GM23248 (cell line): ENCODE measurements around the gene CTDP1. TPM values are rescaled to one million over a fixed set of nuclear protein-coding genes. Genes with fewer than 3 reads are reported as not detected.

Experiments used
- DNase-seq: peaks from one replicate; pipeline ENCODE4 v3.0.0-alpha.2; 2015
- H2AFZ ChIP-seq: fragments of 200-600 bp; sonication (generic); 2 replicates; pipeline ENCODE4 v1.6.1; 2016; ENCODE audit warnings: antibody characterized with exemption
- H3F3A ChIP-seq: fragments of 200-600 bp; sonication (generic); 2 replicates; pipeline ENCODE4 v1.6.1; 2016; ENCODE audit warnings: mild to moderate bottlenecking, antibody characterized with exemption, mixed run types; ENCODE audit not compliant: insufficient read depth
- H3K27ac ChIP-seq: fragments of 200-600 bp; sonication (generic); 2 replicates; pipeline ENCODE4 v1.5.1; 2016; ENCODE audit warnings: mild to moderate bottlenecking
- H3K27me3 ChIP-seq: fragments of 200-600 bp; sonication (generic); replicated peaks from 2 replicates; pipeline ENCODE4 v1.6.1; 2016; ENCODE audit warnings: mild to moderate bottlenecking; ENCODE audit not compliant: insufficient read depth
- H3K36me3 ChIP-seq: fragments of 200-600 bp; sonication (generic); 2 replicates; pipeline ENCODE4 v1.6.1; 2016; ENCODE audit warnings: low read depth, mild to moderate bottlenecking
- H3K4me1 ChIP-seq: fragments of 200-600 bp; sonication (generic); 2 replicates; pipeline ENCODE4 v1.6.1; 2016; ENCODE audit warnings: mild to moderate bottlenecking; ENCODE audit not compliant: insufficient read depth
- H3K4me2 ChIP-seq: fragments of 200-600 bp; sonication (generic); one replicate; pipeline ENCODE4 v1.6.1; 2016; ENCODE audit warnings: mild to moderate bottlenecking; ENCODE audit not compliant: unreplicated experiment
- H3K4me3 ChIP-seq: fragments of 200-600 bp; sonication (generic); 2 replicates; pipeline ENCODE4 v1.5.1; 2016; ENCODE audit warnings: mild to moderate bottlenecking
- H3K79me2 ChIP-seq: fragments of 200-600 bp; sonication (generic); 2 replicates; pipeline ENCODE4 v1.6.1; 2016; ENCODE audit warnings: mild to moderate bottlenecking; ENCODE audit not compliant: insufficient read depth
- H3K9ac ChIP-seq: fragments of 200-600 bp; sonication (generic); 2 replicates; pipeline ENCODE4 v1.6.1; 2016; ENCODE audit warnings: mild to moderate bottlenecking
- H3K9me2 ChIP-seq: fragments of 200-600 bp; sonication (generic); 2 replicates; pipeline ENCODE4 v1.6.1; 2016; ENCODE audit warnings: mixed run types, mild to moderate bottlenecking, moderate library complexity; ENCODE audit not compliant: insufficient read depth
- H3K9me3 ChIP-seq: fragments of 200-600 bp; sonication (generic); one replicate; pipeline ENCODE4 v1.6.1; 2017; ENCODE audit warnings: low read depth
- H4K20me1 ChIP-seq: fragments of 200-600 bp; sonication (generic); 2 replicates; pipeline ENCODE4 v1.6.0; 2016; ENCODE audit not compliant: insufficient read depth
- EZH2 ChIP-seq: fragments of 200-600 bp; sonication (generic); IDR thresholded peaks from 2 replicates; pipeline ENCODE4 v1.6.1; 2018; ENCODE audit warnings: antibody characterized with exemption, mild to moderate bottlenecking; ENCODE audit not compliant: insufficient read depth, poor library complexity, severe bottlenecking
- EZH2phosphoT487 ChIP-seq: fragments of 200-600 bp; sonication (generic); IDR thresholded peaks from 2 replicates; pipeline ENCODE4 v1.6.1; 2018; ENCODE audit warnings: antibody characterized with exemption, moderate library complexity, mild to moderate bottlenecking, low read depth; ENCODE audit not compliant: insufficient read depth
- WGBS, 2 experiments: methylation state at CpG; one replicate each; pipeline ENCODE4 v1.1.6; 2015 to 2017; ENCODE audit warnings: low lambda C conversion rate in 2 of 2, low coverage in 1 of 2; ENCODE audit errors: missing lambda C conversion rate in 2 of 2; 5-methylcytosine and 5-hydroxymethylcytosine counted together
- in situ Hi-C: fragments of 300-500 bp; cut with MboI; formaldehyde crosslinking; loops from 2 replicates; pipeline ENCODE4 v1.15.0; 2020
- polyA plus RNA-seq: library from polyadenylated mRNA; unstranded; fragments of >200 nt; fragmentation: Nextera tagmentation; extraction: Ambion mirVana; gene quantifications from 2 replicates; pipeline ENCODE4 v1.2.1, GENCODE V29; 2016
- total RNA-seq: library from RNA; depleted of rRNA; stranded (reverse); fragments of >200 nt; shearing (Covaris generic); gene quantifications from 2 replicates; pipeline ENCODE4 v1.2.3, GENCODE V29; 2014

The CTDP1 gene
- total and polyA plus RNA-seq, 2 experiments from 2014 or later, result 6.7 to 26.0 TPM

DNA sequence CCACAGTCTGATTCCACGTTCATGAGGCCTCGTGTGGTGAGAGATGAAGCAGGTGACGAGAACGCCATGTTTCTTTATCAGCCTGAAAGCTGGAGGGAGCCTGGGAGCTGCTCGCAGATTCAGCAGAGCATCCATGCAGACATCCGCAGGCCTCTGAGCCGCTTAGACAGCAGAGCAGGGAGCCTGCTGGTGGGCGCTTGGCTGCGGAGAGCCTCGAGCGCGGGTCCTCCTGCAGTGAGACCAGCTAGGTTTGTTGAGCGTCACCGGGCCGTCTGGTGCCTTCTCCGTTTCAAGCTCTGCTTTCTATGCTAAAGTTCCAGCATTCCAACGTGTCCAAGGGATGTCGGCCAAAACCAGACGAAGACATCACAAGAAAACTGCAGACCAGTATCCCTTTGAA, 27.6 kb downstream of the CTDP1 start:
- 93 to 96% methylated on average over 19 of the region's 19 CpGs for WGBS, 2 experiments
- H3K9me3 ChIP-seq, result no peaks in the 10 kb centered on the region
- no peaks in the 10 kb centered on the region for H3K4me1 ChIP-seq
- DNase-seq, result no peak
- H3K4me2 ChIP-seq, result no peak overlapping the region
- H3K27me3 ChIP-seq, result no peaks in the 10 kb centered on the region
- in situ Hi-C loops, result no loop called here
- H3K36me3 ChIP-seq, result peaks cover 3% of the 10 kb centered on the region; the same call in 1 of the 2 replicates
- no peaks in the 10 kb centered on the region for H3F3A ChIP-seq
- TF ChIP-seq EZH2 (no peak), EZH2phosphoT487 (no peak)
- H3K79me2 ChIP-seq, result peaks cover 16% of the 10 kb centered on the region; the same call in 1 of the 2 replicates
- 0 out of 2 replicates have a peak, but pooled peaks cover 4% of the 10 kb centered on the region for H4K20me1 ChIP-seq
- H2AFZ ChIP-seq, result no peak overlapping the region
- H3K27ac ChIP-seq, result no peak overlapping the region
- no peaks in the 10 kb centered on the region for H3K9me2 ChIP-seq
- no peak overlapping the region for H3K9ac ChIP-seq
- no peak overlapping the region for H3K4me3 ChIP-seq

GRCh38 chr18:79707671-79708070, 28.1 kb downstream of the CTDP1 start:
- Histone ChIP-seq H3K79me2 (peaks cover 12% of the 10 kb centered on the region; the same call in 1 of the 2 replicates), H2AFZ (no peak overlapping the region), H3K9me3 (no peaks in the 10 kb centered on the region), H3K4me1 (no peaks in the 10 kb centered on the region), H4K20me1 (0 out of 2 replicates have a peak, but pooled peaks cover 4% of the 10 kb centered on the region), H3K9me2 (no peaks in the 10 kb centered on the region), H3K9ac (no peak overlapping the region), H3K36me3 (peaks cover 5% of the 10 kb centered on the region; the same call in 1 of the 2 replicates), H3K4me3 (no peak overlapping the region), H3K27ac (no peak overlapping the region), H3K4me2 (no peak overlapping the region), H3F3A (no peaks in the 10 kb centered on the region), H3K27me3 (no peaks in the 10 kb centered on the region)
- no peak for DNase-seq
- 98% methylated on average over 15 of the region's 15 CpGs for WGBS, 2 experiments
- in situ Hi-C loops, result no loop called here
- TF ChIP-seq EZH2 (no peak), EZH2phosphoT487 (no peak)

GRCh38 chr18:79708412-79708811, 28.8 kb downstream of the CTDP1 start:
- peaks cover 5% of the 10 kb centered on the region; the same call in 1 of the 2 replicates for H3K79me2 ChIP-seq
- H4K20me1 ChIP-seq, result no peaks in the 10 kb centered on the region
- no peak overlapping the region for H3K4me2 ChIP-seq
- no peak overlapping the region for H2AFZ ChIP-seq
- H3K27me3 ChIP-seq, result no peaks in the 10 kb centered on the region
- H3K9ac ChIP-seq, result no peak overlapping the region
- in situ Hi-C loops, result no loop called here
- no peaks in the 10 kb centered on the region for H3K9me3 ChIP-seq
- no peaks in the 10 kb centered on the region for H3K9me2 ChIP-seq
- H3K4me1 ChIP-seq, result no peaks in the 10 kb centered on the region
- H3K4me3 ChIP-seq, result no peak overlapping the region
- no peak overlapping the region for H3K27ac ChIP-seq
- DNase-seq, result no peak
- TF ChIP-seq EZH2phosphoT487, result no peak
- no peak for TF ChIP-seq EZH2
- H3K36me3 ChIP-seq, result peaks cover 9% of the 10 kb centered on the region; the same call in 1 of the 2 replicates
- H3F3A ChIP-seq, result no peaks in the 10 kb centered on the region
- WGBS, 2 experiments, result 91 to 94% methylated on average over 21 of the region's 21 CpGs

- no peaks in the 10 kb centered on the region for H3K9me2 ChIP-seq
- WGBS, 2 experiments, result 95 to 97% methylated on average over 20 of the region's 20 CpGs
- peaks cover 9% of the 10 kb centered on the region; the same call in 1 of the 2 replicates for H3K36me3 ChIP-seq
- no peak overlapping the region for H3K9ac ChIP-seq
- in situ Hi-C loops, result no loop called here
- DNase-seq, result no peak
- H4K20me1 ChIP-seq, result no peaks in the 10 kb centered on the region
- H3K27me3 ChIP-seq, result no peaks in the 10 kb centered on the region
- H2AFZ ChIP-seq, result no peak overlapping the region
- no peak overlapping the region for H3K4me3 ChIP-seq
- no peaks in the 10 kb centered on the region for H3F3A ChIP-seq
- H3K9me3 ChIP-seq, result no peaks in the 10 kb centered on the region
- no peak overlapping the region for H3K27ac ChIP-seq
- TF ChIP-seq EZH2phosphoT487 (no peak), EZH2 (no peak)
- H3K4me1 ChIP-seq, result no peaks in the 10 kb centered on the region
- no peak overlapping the region for H3K4me2 ChIP-seq
- H3K79me2 ChIP-seq, result no peaks in the 10 kb centered on the region
Measured at GRCh38 chr18:79712206-79712857, 32.7 kb downstream of the CTDP1 start.
